HepG2 (cell line): ENCODE data around the gene APC2. TPM values are rescaled to one million over a fixed set of nuclear protein-coding genes. Genes with fewer than 3 reads are reported as not detected.
A peak's percentile ranks its signal among the peaks of the same experiment; 100 is the strongest.

Experiments used
- AHDC1 ChIP-seq: sonication (generic); formaldehyde crosslinking; IDR thresholded peaks from 2 replicates; pipeline ENCODE4 v1.5.1; 2020; ENCODE audit warnings: mild to moderate bottlenecking, missing genetic modification reagents, borderline replicate concordance
- CBX2 ChIP-seq, 2 experiments: fragments of 200-600 bp in 1 of 2; sonication (generic); formaldehyde crosslinking in 1 of 2; IDR thresholded peaks; 2 replicates each; pipeline versions ENCODE4 v1.7.0 to v1.8.1; 2018 to 2022; ENCODE audit warnings: low read depth in 2 of 2, low read length in 1 of 2, mild to moderate bottlenecking in 1 of 2, missing genetic modification reagents in 1 of 2
- DMTF1 ChIP-seq: sonication (generic); formaldehyde crosslinking; IDR thresholded peaks from 2 replicates; pipeline ENCODE4 v1.4.0; 2020; ENCODE audit warnings: mild to moderate bottlenecking, missing genetic modification reagents
- ELK4 ChIP-seq: sonication (generic); formaldehyde crosslinking; IDR thresholded peaks from 2 replicates; pipeline ENCODE4 v1.9.0; 2021; ENCODE audit warnings: missing genetic modification reagents, borderline replicate concordance
- HNF4A ChIP-seq: sonication (generic); formaldehyde crosslinking; IDR thresholded peaks from 2 replicates; pipeline ENCODE4 v1.4.0; 2020; ENCODE audit warnings: missing genetic modification reagents
- PHF8 ChIP-seq: sonication (generic); formaldehyde crosslinking; IDR thresholded peaks from 2 replicates; pipeline ENCODE4 v1.5.0; 2020; ENCODE audit warnings: missing genetic modification reagents
- RARA ChIP-seq: IDR thresholded peaks from 2 replicates; pipeline ENCODE4 v1.6.1; 2016; ENCODE audit warnings: missing genetic modification reagents, missing compliant biosample characterization
- REL ChIP-seq: sonication (generic); formaldehyde crosslinking; conservative IDR thresholded peaks from 2 replicates; pipeline ENCODE4 v1.8.0; 2022; ENCODE audit warnings: mild to moderate bottlenecking, missing genetic modification reagents, moderate library complexity
- ZBTB14 ChIP-seq: sonication (generic); formaldehyde crosslinking; IDR thresholded peaks from 2 replicates; pipeline ENCODE4 v1.4.0; 2020; ENCODE audit warnings: missing genetic modification reagents
- ZBTB46 ChIP-seq: sonication (generic); formaldehyde crosslinking; IDR thresholded peaks from 2 replicates; pipeline ENCODE4 v1.4.0; 2020; ENCODE audit warnings: mild to moderate bottlenecking, missing genetic modification reagents, borderline replicate concordance
- ZNF350 ChIP-seq: sonication (generic); formaldehyde crosslinking; IDR thresholded peaks from 2 replicates; pipeline ENCODE4 v1.4.0; 2020; ENCODE audit warnings: mild to moderate bottlenecking, low read depth, missing genetic modification reagents, borderline replicate concordance
- ZNF468 ChIP-seq: sonication (generic); formaldehyde crosslinking; IDR thresholded peaks from 2 replicates; pipeline ENCODE4 v1.8.0; 2022; ENCODE audit warnings: mild to moderate bottlenecking, moderate library complexity, missing genetic modification reagents
- ZNF557 ChIP-seq: sonication (generic); formaldehyde crosslinking; IDR thresholded peaks from 2 replicates; pipeline ENCODE4 v1.4.0; 2020; ENCODE audit warnings: missing genetic modification reagents
- ZNF740 ChIP-seq: sonication (generic); formaldehyde crosslinking; IDR thresholded peaks from 2 replicates; pipeline ENCODE4 v1.4.0; 2020; ENCODE audit warnings: missing genetic modification reagents
- polyA plus RNA-seq, 8 experiments: library from polyadenylated mRNA; depleted of rRNA in 3 of 8; stranded (reverse) in 7 of 8; unstranded in 1 of 8; fragments of >200 nt; fragmentation: Illumina TruSeq in 4 of 8; extraction: Trizol in 4 of 8; gene quantifications; 2 replicates each; pipeline versions ENCODE4 v1.2.1 to v1.2.3, GENCODE V29; 2011 to 2016; ENCODE audit warnings: low read depth in 4 of 8, missing spikeins in 1 of 8, mixed read lengths in 1 of 8; ENCODE audit not compliant: insufficient read depth in 1 of 8
- total RNA-seq, 5 experiments: library from RNA; depleted of rRNA; stranded (reverse); fragments of >200 nt; fragmentation: Illumina TruSeq; extraction: Trizol; gene quantifications; 2 replicates each; pipeline ENCODE4 v1.2.3, GENCODE V29; 2016; ENCODE audit warnings: low read depth in 1 of 5

The APC2 gene
- total and polyA plus RNA-seq, 2 of the 13 experiments (the other 11 are each of a cell fraction or from before 2014, with no cell fraction given) = 0.08 to 0.22 TPM

GRCh38 chr19:1406774-1407527 is 43.0 kb upstream of the APC2 start (continued):
- no peak for TF ChIP-seq AHDC1 (CRISPR knock-in tag)
- no peak for TF ChIP-seq DMTF1
- no peak for TF ChIP-seq ZBTB46 (CRISPR knock-in tag)
- TF ChIP-seq REL (CRISPR knock-in tag) = no peak
- 0 out of 2 replicates have a peak, but pooled peaks have one; percentile 22 for TF ChIP-seq ZNF740
- TF ChIP-seq HNF4A = no peak
- no peak for TF ChIP-seq ELK4 (CRISPR knock-in tag)
- TF ChIP-seq CBX2 (IDR thresholded peaks at IDR 0.05; ENCODE audit: low read depth, low read length) = no peak
- no peak for TF ChIP-seq CBX2 (CRISPR knock-in tag; IDR thresholded peaks at IDR 0.05; ENCODE audit: low read depth)
- TF ChIP-seq ZNF350 (CRISPR knock-in tag) = no peak
- no peak for TF ChIP-seq ZNF557 (CRISPR knock-in tag)
- TF ChIP-seq ZNF468 = no peak
- TF ChIP-seq ZBTB14 (CRISPR knock-in tag) = peak; percentile 98
- TF ChIP-seq RARA (CRISPR knock-in tag) = no peak
- peak; percentile 55; the same call in 1 of the 2 replicates for TF ChIP-seq PHF8
